ENCODE results near the gene ZNF516.

ZNF516 gene

GRCh38 chr18:76451396-76452331 lies 43.4 kb downstream of the ZNF516 start:
- TF ChIP-seq SIN3A (IDR thresholded peaks at IDR 0.05; ENCODE audit: borderline replicate concordance, insufficient read depth, low read length): no peak
- TF ChIP-seq FOXP2 (optimal IDR thresholded peaks at IDR 0.05; ENCODE audit: borderline replicate concordance, extremely low read depth, extremely low read length, insufficient read depth): no peak
- TF ChIP-seq TAF1 (IDR thresholded peaks at IDR 0.05; ENCODE audit: borderline replicate concordance, insufficient read depth, low read length): no peak
- no peak for TF ChIP-seq REST (IDR thresholded peaks at IDR 0.05; ENCODE audit: insufficient read depth in 1 of 2, low read depth in 2 of 2, low read length in 2 of 2)
- TF ChIP-seq POLR2AphosphoS5 (IDR thresholded peaks at IDR 0.05; ENCODE audit: low read depth, low read length): no peak

GRCh38 chr18:76450452-76451395 lies 44.3 kb downstream of the ZNF516 start:
- no peak for TF ChIP-seq SIN3A (IDR thresholded peaks at IDR 0.05; ENCODE audit: borderline replicate concordance, insufficient read depth, low read length)

- TF ChIP-seq FOXP2 (optimal IDR thresholded peaks at IDR 0.05; ENCODE audit: borderline replicate concordance, extremely low read depth, extremely low read length, insufficient read depth) (no peak), SIN3A (IDR thresholded peaks at IDR 0.05; ENCODE audit: borderline replicate concordance, insufficient read depth, low read length) (no peak), REST (IDR thresholded peaks at IDR 0.05; ENCODE audit: insufficient read depth in 1 of 2, low read depth in 2 of 2, low read length in 2 of 2) (no peak), TAF1 (IDR thresholded peaks at IDR 0.05; ENCODE audit: borderline replicate concordance, insufficient read depth, low read length) (no peak), POLR2AphosphoS5 (IDR thresholded peaks at IDR 0.05; ENCODE audit: low read depth, low read length) (no peak)
Observed at GRCh38 chr18:76449111-76449453, 46.0 kb downstream of the ZNF516 start.

GRCh38 chr18:76448256-76449110 lies 46.6 kb downstream of the ZNF516 start:
- TF ChIP-seq FOXP2 (optimal IDR thresholded peaks at IDR 0.05; ENCODE audit: borderline replicate concordance, extremely low read depth, extremely low read length, insufficient read depth) (no peak), TAF1 (IDR thresholded peaks at IDR 0.05; ENCODE audit: borderline replicate concordance, insufficient read depth, low read length) (no peak), SIN3A (IDR thresholded peaks at IDR 0.05; ENCODE audit: borderline replicate concordance, insufficient read depth, low read length) (no peak), POLR2AphosphoS5 (IDR thresholded peaks at IDR 0.05; ENCODE audit: low read depth, low read length) (no peak), REST (IDR thresholded peaks at IDR 0.05; ENCODE audit: insufficient read depth in 1 of 2, low read depth in 2 of 2, low read length in 2 of 2) (no peak)
